Smooth muscle cell (in vitro differentiated cells): ENCODE data around the gene TSHZ3. TPM values are rescaled to one million over a fixed set of nuclear protein-coding genes. Genes with fewer than 3 reads are reported as not detected.
A peak's percentile ranks its signal among the peaks of the same experiment; 100 is the strongest.

Experiments used
- DNase-seq: peaks from one replicate; lab custom pipeline; 2025; ENCODE audit not compliant: unreplicated experiment; lab: John Stamatoyannopoulos, UW
- H2AFZ ChIP-seq: fragments of 200-600 bp; sonication (generic); 2 replicates; pipeline ENCODE4 v1.6.0; 2016; ENCODE audit warnings: antibody characterized with exemption, low read depth, mild to moderate bottlenecking
- H3F3A ChIP-seq: fragments of 200-600 bp; sonication (generic); 2 replicates; pipeline ENCODE4 v1.6.0; 2017; ENCODE audit warnings: antibody characterized with exemption, low read depth
- H3K27ac ChIP-seq: fragments of 200-600 bp; sonication (generic); 2 replicates; pipeline ENCODE4 v1.5.1; 2016; ENCODE audit warnings: low read depth, mild to moderate bottlenecking
- H3K27me3 ChIP-seq: fragments of 200-600 bp; sonication (generic); 2 replicates; pipeline ENCODE4 v1.6.1; 2016; ENCODE audit warnings: low read depth, mild to moderate bottlenecking
- H3K36me3 ChIP-seq: fragments of 200-600 bp; sonication (generic); 2 replicates; pipeline ENCODE4 v1.5.1; 2016; ENCODE audit warnings: low read depth
- H3K4me1 ChIP-seq: fragments of 200-600 bp; sonication (generic); 2 replicates; pipeline ENCODE4 v1.5.1; 2016; ENCODE audit warnings: low read depth
- H3K4me2 ChIP-seq: fragments of 200-600 bp; sonication (generic); 2 replicates; pipeline ENCODE4 v1.6.0; 2016; ENCODE audit warnings: mild to moderate bottlenecking
- H3K4me3 ChIP-seq: fragments of 200-600 bp; sonication (generic); 2 replicates; pipeline ENCODE4 v1.5.1; 2016; ENCODE audit warnings: mild to moderate bottlenecking
- H3K79me2 ChIP-seq: fragments of 200-600 bp; sonication (generic); 2 replicates; pipeline ENCODE4 v1.6.0; 2016; ENCODE audit warnings: low read depth, mild to moderate bottlenecking
- H3K9ac ChIP-seq: fragments of 200-600 bp; sonication (generic); 2 replicates; pipeline ENCODE4 v1.6.0; 2016; ENCODE audit warnings: low read depth
- H3K9me3 ChIP-seq: fragments of 200-600 bp; sonication (generic); replicated peaks from 2 replicates; pipeline ENCODE4 v1.5.1; 2016; ENCODE audit warnings: low read depth
- H4K20me1 ChIP-seq: fragments of 200-600 bp; sonication (generic); 2 replicates; pipeline ENCODE4 v1.6.0; 2016; ENCODE audit warnings: low read depth
- CTCF ChIP-seq: fragments of 200-600 bp; sonication (generic); IDR thresholded peaks from 2 replicates; pipeline ENCODE4 v1.5.1; 2017; ENCODE audit warnings: borderline replicate concordance, mild to moderate bottlenecking, antibody characterized with exemption; ENCODE audit not compliant: insufficient read depth, poor library complexity, severe bottlenecking
- WGBS: methylation state at CpG from one replicate; pipeline ENCODE4 v1.1.7; 2016; ENCODE audit warnings: low lambda C conversion rate; 5-methylcytosine and 5-hydroxymethylcytosine counted together
- polyA plus RNA-seq: library from polyadenylated mRNA; unstranded; fragments of >200 nt; fragmentation: Nextera tagmentation; extraction: Ambion mirVana; gene quantifications from 2 replicates; pipeline ENCODE4 v1.2.1, GENCODE V29; 2016
- total RNA-seq: library from RNA; depleted of rRNA; stranded (reverse); fragments of >200 nt; gene quantifications from 2 replicates; pipeline ENCODE4 v1.2.3, GENCODE V29; 2014

Gene TSHZ3
- total and polyA plus RNA-seq, 2 experiments from 2014 or later: 21.8 to 23.7 TPM

GRCh38 chr19:31285744-31286143, 63.5 kb downstream of the TSHZ3 start:
- no peaks in the 10 kb centered on the region for H3K36me3 ChIP-seq
- H2AFZ ChIP-seq: no peak overlapping the region
- H3K79me2 ChIP-seq: peaks cover 100% of the 10 kb centered on the region
- no peaks in the 10 kb centered on the region for H3K9me3 ChIP-seq
- no peak overlapping the region for H3K27ac ChIP-seq
- H3K27me3 ChIP-seq: no peaks in the 10 kb centered on the region
- no peak overlapping the region for H3K9ac ChIP-seq
- H3F3A ChIP-seq: no peaks in the 10 kb centered on the region
- H3K4me1 ChIP-seq: no peaks in the 10 kb centered on the region
- H3K4me2 ChIP-seq: no peak overlapping the region
- H3K4me3 ChIP-seq: no peak overlapping the region
- no peak for DNase-seq
- TF ChIP-seq CTCF: no peak
- WGBS: 100% methylated on average over 5 of the region's 5 CpGs
- peaks cover 100% of the 10 kb centered on the region for H4K20me1 ChIP-seq

- H3K27me3 ChIP-seq: no peaks in the 10 kb centered on the region
- H3K9ac ChIP-seq: no peak overlapping the region
- H3K4me2 ChIP-seq: no peak overlapping the region
- no peaks in the 10 kb centered on the region for H3K4me1 ChIP-seq
- no peaks in the 10 kb centered on the region for H3K9me3 ChIP-seq
- no peaks in the 10 kb centered on the region for H3F3A ChIP-seq
- no peak for DNase-seq
- no peak for TF ChIP-seq CTCF
- no peaks in the 10 kb centered on the region for H3K36me3 ChIP-seq
- H3K4me3 ChIP-seq: no peak overlapping the region
- H2AFZ ChIP-seq: no peak overlapping the region
- peaks cover 100% of the 10 kb centered on the region for H4K20me1 ChIP-seq
- 95% methylated on average over 7 of the region's 7 CpGs for WGBS
- no peak overlapping the region for H3K27ac ChIP-seq
- H3K79me2 ChIP-seq: peaks cover 98% of the 10 kb centered on the region
These were observed 64.6 kb downstream of the TSHZ3 start for GRCh38 chr19:31284621-31285020.

- 93% methylated on average over 8 of the region's 8 CpGs for WGBS
- Histone ChIP-seq H3K9me3 (no peaks in the 10 kb centered on the region), H4K20me1 (peaks cover 100% of the 10 kb centered on the region), H3K4me3 (no peak overlapping the region), H3K36me3 (no peaks in the 10 kb centered on the region), H3K4me2 (no peak overlapping the region), H2AFZ (no peak overlapping the region), H3K9ac (no peak overlapping the region), H3K4me1 (no peaks in the 10 kb centered on the region), H3F3A (no peaks in the 10 kb centered on the region), H3K79me2 (peaks cover 89% of the 10 kb centered on the region), H3K27ac (no peak overlapping the region), H3K27me3 (no peaks in the 10 kb centered on the region)
- DNase-seq: no peak
- TF ChIP-seq CTCF: no peak
These were observed 65.5 kb downstream of the TSHZ3 start for GRCh38 chr19:31283701-31284100.

GRCh38 chr19:31282346-31282745, 66.9 kb downstream of the TSHZ3 start:
- H3K9ac ChIP-seq: no peak overlapping the region
- no peaks in the 10 kb centered on the region for H3K27me3 ChIP-seq
- H3K9me3 ChIP-seq: no peaks in the 10 kb centered on the region
- DNase-seq: no peak
- no peaks in the 10 kb centered on the region for H3F3A ChIP-seq
- peaks cover 77% of the 10 kb centered on the region for H3K79me2 ChIP-seq
- H2AFZ ChIP-seq: no peak overlapping the region
- H3K4me3 ChIP-seq: no peak overlapping the region
- no peak for TF ChIP-seq CTCF
- H3K4me1 ChIP-seq: no peaks in the 10 kb centered on the region
- H3K36me3 ChIP-seq: no peaks in the 10 kb centered on the region
- H4K20me1 ChIP-seq: peaks cover 100% of the 10 kb centered on the region
- H3K4me2 ChIP-seq: no peak overlapping the region
- H3K27ac ChIP-seq: peak overlapping the region; percentile 11
- 89% methylated on average over 4 of the region's 4 CpGs for WGBS
